Measurements from ENCODE around the gene DPM1.

The DPM1 gene

GRCh38 chr20:50909413-50909812 is 48.9 kb downstream of the DPM1 start:
- Histone ChIP-seq H3K4me3 (ENCODE audit: low read length) (no peak overlapping the region), H3K36me3 (ENCODE audit: control insufficient read depth, low read length) (peaks cover 86% of the 10 kb centered on the region), H4K20me1 (ENCODE audit: control insufficient read depth, insufficient read depth, low read depth, low read length) (peaks cover 30% of the 10 kb centered on the region)

GRCh38 chr20:50904067-50904570 is 54.2 kb downstream of the DPM1 start:
- Histone ChIP-seq H3K4me1 (ENCODE audit: control insufficient read depth, low read length) (peaks cover 4% of the 10 kb centered on the region; the same call in 1 of the 2 replicates), H3K4me2 (ENCODE audit: low read length) (no peak overlapping the region), H3K36me3 (ENCODE audit: control insufficient read depth, low read length) (peaks cover 90% of the 10 kb centered on the region), H3F3A (ENCODE audit: control insufficient read depth, insufficient read depth) (peaks cover 30% of the 10 kb centered on the region), H3K4me3 (ENCODE audit: low read length) (no peak overlapping the region), H3K9me2 (replicated peaks; ENCODE audit: control insufficient read depth, low read length) (no peaks in the 10 kb centered on the region), H3K27me3 (ENCODE audit: control insufficient read depth, low read length) (no peaks in the 10 kb centered on the region), H3K79me2 (ENCODE audit: control insufficient read depth, low read length) (peaks cover 93% of the 10 kb centered on the region), H3K27ac (ENCODE audit: low read depth, low read length) (no peak overlapping the region), H3K9me3 (ENCODE audit: control insufficient read depth, insufficient read depth, low read length) (no peaks in the 10 kb centered on the region), H4K20me1 (ENCODE audit: control insufficient read depth, insufficient read depth, low read depth, low read length) (peaks cover 34% of the 10 kb centered on the region)
- TF ChIP-seq CTCF (IDR thresholded peaks at IDR 0.05; ENCODE audit: low read depth, low read length, poor library complexity, severe bottlenecking), result no peak
- no peak for TF ChIP-seq EZH2phosphoT487 (IDR thresholded peaks at IDR 0.05; ENCODE audit: borderline replicate concordance, low read length)

More at GRCh38 chr20:50909413-50909812, 48.9 kb downstream of the DPM1 start:
- Histone ChIP-seq H3K79me2 (ENCODE audit: control insufficient read depth, low read length) (peaks cover 100% of the 10 kb centered on the region), H3K27ac (ENCODE audit: low read depth, low read length) (no peak overlapping the region), H3K4me1 (ENCODE audit: control insufficient read depth, low read length) (peaks cover 25% of the 10 kb centered on the region), H3K9me2 (replicated peaks; ENCODE audit: control insufficient read depth, low read length) (no peaks in the 10 kb centered on the region), H3F3A (ENCODE audit: control insufficient read depth, insufficient read depth) (peaks cover 10% of the 10 kb centered on the region), H3K9me3 (ENCODE audit: control insufficient read depth, insufficient read depth, low read length) (no peaks in the 10 kb centered on the region), H3K27me3 (ENCODE audit: control insufficient read depth, low read length) (no peaks in the 10 kb centered on the region), H3K4me2 (ENCODE audit: low read length) (no peak overlapping the region)
- TF ChIP-seq CTCF (IDR thresholded peaks at IDR 0.05; ENCODE audit: low read depth, low read length, poor library complexity, severe bottlenecking), result no peak
- TF ChIP-seq EZH2phosphoT487 (IDR thresholded peaks at IDR 0.05; ENCODE audit: borderline replicate concordance, low read length), result no peak

GRCh38 chr20:50903353-50904051 is 54.8 kb downstream of the DPM1 start:
- Histone ChIP-seq H3K79me2 (ENCODE audit: control insufficient read depth, low read length) (peaks cover 87% of the 10 kb centered on the region), H3K27me3 (ENCODE audit: control insufficient read depth, low read length) (no peaks in the 10 kb centered on the region), H3K9me3 (ENCODE audit: control insufficient read depth, insufficient read depth, low read length) (no peaks in the 10 kb centered on the region), H3K27ac (ENCODE audit: low read depth, low read length) (no peak overlapping the region), H3K4me1 (ENCODE audit: control insufficient read depth, low read length) (peaks cover 4% of the 10 kb centered on the region; the same call in 1 of the 2 replicates), H4K20me1 (ENCODE audit: control insufficient read depth, insufficient read depth, low read depth, low read length) (peaks cover 28% of the 10 kb centered on the region), H3K4me2 (ENCODE audit: low read length) (no peak overlapping the region), H3K4me3 (ENCODE audit: low read length) (no peak overlapping the region), H3F3A (ENCODE audit: control insufficient read depth, insufficient read depth) (peaks cover 34% of the 10 kb centered on the region), H3K9me2 (replicated peaks; ENCODE audit: control insufficient read depth, low read length) (no peaks in the 10 kb centered on the region), H3K36me3 (ENCODE audit: control insufficient read depth, low read length) (peaks cover 92% of the 10 kb centered on the region)
- no peak for TF ChIP-seq EZH2phosphoT487 (IDR thresholded peaks at IDR 0.05; ENCODE audit: borderline replicate concordance, low read length)
- no peak for TF ChIP-seq CTCF (IDR thresholded peaks at IDR 0.05; ENCODE audit: low read depth, low read length, poor library complexity, severe bottlenecking)
